Astrocyte (in vitro differentiated cells and primary cell): ENCODE data around the gene POU2F2.

Source experiments
- CTCF ChIP-seq: IDR thresholded peaks from 2 replicates; pipeline ENCODE4 v1.5.1; 2011; ENCODE audit warnings: low read depth, mild to moderate bottlenecking, inconsistent platforms, low read length, moderate library complexity; ENCODE audit not compliant: insufficient read depth
- EZH2 ChIP-seq: IDR thresholded peaks from 2 replicates; pipeline ENCODE4 v1.6.1; 2012; ENCODE audit warnings: mild to moderate bottlenecking, low read length, inconsistent platforms; ENCODE audit not compliant: insufficient read depth

GRCh38 chr19:42155796-42156195, 23.6 kb upstream of the POU2F2 start:
- TF ChIP-seq CTCF (no peak), EZH2 (no peak)
